ENCODE data around the gene TRAF3IP1. TPM values are rescaled to one million over a fixed set of nuclear protein-coding genes. Genes with fewer than 3 reads are reported as not detected.

The TRAF3IP1 gene
- total and polyA plus RNA-seq, 2 of the 13 experiments (the other 11 are each of a cell fraction or from before 2014, with no cell fraction given), result 4.1 to 12.9 TPM

DNA sequence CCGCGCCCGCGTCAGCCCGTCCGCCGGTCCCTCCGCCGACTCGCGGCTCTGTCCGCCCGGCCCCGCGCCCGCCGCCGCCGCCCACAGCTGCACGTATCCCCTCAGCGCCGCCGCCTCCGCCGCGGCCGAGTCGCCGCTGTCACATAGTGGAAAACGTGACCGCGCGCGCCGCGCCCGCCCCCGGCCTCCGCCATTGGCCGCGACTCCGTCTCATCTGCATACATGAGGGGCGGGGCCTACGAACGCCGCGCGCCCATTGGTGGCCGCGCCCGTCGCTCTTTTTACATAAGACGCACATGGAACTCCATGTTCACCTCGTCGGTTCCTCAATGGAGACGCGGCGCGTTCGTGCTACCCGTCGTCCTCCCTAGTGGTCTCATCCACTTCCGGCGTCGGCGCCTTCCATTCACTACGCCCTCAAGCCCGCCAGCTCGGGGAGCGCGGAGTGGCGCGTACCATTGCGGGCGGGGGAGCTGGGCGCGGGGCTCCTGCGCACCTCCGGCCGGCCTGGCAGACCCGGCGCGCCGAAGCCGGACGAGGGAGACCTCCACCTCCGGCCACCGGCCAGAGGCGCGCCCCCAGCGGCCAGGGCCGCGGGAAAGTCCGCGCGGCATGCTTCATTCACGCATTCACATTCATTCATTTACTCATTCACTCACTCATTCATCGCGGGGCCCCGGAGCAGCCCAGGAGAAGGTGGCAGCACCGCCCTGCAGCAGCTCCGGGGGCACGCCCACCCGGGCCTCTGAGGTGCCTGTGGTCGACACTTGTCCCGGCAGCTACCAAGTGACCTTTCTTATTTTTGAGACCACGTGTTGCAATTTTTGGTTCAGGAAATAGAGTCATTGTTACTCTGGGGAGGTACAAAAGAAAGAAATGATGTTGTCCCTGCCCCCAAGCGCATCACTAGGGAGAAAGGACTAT lies 31.4 kb upstream of the TRAF3IP1 start (continued):
- TF ChIP-seq, protein P1, sequence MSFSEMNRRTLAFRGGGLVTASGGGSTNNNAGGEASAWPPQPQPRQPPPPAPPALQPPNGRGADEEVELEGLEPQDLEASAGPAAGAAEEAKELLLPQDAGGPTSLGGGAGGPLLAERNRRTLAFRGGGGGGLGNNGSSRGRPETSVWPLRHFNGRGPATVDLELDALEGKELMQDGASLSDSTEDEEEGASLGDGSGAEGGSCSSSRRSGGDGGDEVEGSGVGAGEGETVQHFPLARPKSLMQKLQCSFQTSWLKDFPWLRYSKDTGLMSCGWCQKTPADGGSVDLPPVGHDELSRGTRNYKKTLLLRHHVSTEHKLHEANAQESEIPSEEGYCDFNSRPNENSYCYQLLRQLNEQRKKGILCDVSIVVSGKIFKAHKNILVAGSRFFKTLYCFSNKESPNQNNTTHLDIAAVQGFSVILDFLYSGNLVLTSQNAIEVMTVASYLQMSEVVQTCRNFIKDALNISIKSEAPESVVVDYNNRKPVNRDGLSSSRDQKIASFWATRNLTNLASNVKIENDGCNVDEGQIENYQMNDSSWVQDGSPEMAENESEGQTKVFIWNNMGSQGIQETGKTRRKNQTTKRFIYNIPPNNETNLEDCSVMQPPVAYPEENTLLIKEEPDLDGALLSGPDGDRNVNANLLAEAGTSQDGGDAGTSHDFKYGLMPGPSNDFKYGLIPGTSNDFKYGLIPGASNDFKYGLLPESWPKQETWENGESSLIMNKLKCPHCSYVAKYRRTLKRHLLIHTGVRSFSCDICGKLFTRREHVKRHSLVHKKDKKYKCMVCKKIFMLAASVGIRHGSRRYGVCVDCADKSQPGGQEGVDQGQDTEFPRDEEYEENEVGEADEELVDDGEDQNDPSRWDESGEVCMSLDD (CRISPR knock-in tag; IDR thresholded peaks at IDR 0.05; ENCODE audit: borderline replicate concordance), result no peak; the same call in 1 of the 2 replicates
- TF ChIP-seq ZNF160 (CRISPR knock-in tag; IDR thresholded peaks at IDR 0.05), result peak; percentile 54; the same call in 1 of the 2 replicates
- no peak for TF ChIP-seq ZNF326 (CRISPR knock-in tag; IDR thresholded peaks at IDR 0.05; ENCODE audit: borderline replicate concordance)
- 0 out of 2 replicates have a peak, but pooled peaks have one; percentile 55 for TF ChIP-seq ZNF510 (CRISPR knock-in tag; IDR thresholded peaks at IDR 0.05; ENCODE audit: low read depth)
- TF ChIP-seq ETV6 (CRISPR knock-in tag; conservative IDR thresholded peaks at IDR 0.05), result peak; percentile 92
- TF ChIP-seq NR2F1 (CRISPR knock-in tag; IDR thresholded peaks at IDR 0.05), result 0 out of 4 replicates have a peak, but pooled peaks of 1 of the 2 experiments have one; percentile 18
- no peak for TF ChIP-seq SMARCE1 (IDR thresholded peaks at IDR 0.05; ENCODE audit: borderline replicate concordance)
- TF ChIP-seq ZNF616 (CRISPR knock-in tag; IDR thresholded peaks at IDR 0.05; ENCODE audit: low read depth), result peak; percentile 89; the same call in 1 of the 2 replicates
- TF ChIP-seq ZNF101 (CRISPR knock-in tag; IDR thresholded peaks at IDR 0.05; ENCODE audit: borderline replicate concordance, low read depth), result no peak
- peak; percentile 22; the same call in 1 of the 2 replicates for TF ChIP-seq SALL2 (CRISPR knock-in tag; IDR thresholded peaks at IDR 0.05)
- TF ChIP-seq GTF3A (CRISPR knock-in tag; conservative IDR thresholded peaks at IDR 0.05), result no peak
- TF ChIP-seq ZNF253 (CRISPR knock-in tag; IDR thresholded peaks at IDR 0.05; ENCODE audit: borderline replicate concordance), result no peak
- TF ChIP-seq, protein P2, sequence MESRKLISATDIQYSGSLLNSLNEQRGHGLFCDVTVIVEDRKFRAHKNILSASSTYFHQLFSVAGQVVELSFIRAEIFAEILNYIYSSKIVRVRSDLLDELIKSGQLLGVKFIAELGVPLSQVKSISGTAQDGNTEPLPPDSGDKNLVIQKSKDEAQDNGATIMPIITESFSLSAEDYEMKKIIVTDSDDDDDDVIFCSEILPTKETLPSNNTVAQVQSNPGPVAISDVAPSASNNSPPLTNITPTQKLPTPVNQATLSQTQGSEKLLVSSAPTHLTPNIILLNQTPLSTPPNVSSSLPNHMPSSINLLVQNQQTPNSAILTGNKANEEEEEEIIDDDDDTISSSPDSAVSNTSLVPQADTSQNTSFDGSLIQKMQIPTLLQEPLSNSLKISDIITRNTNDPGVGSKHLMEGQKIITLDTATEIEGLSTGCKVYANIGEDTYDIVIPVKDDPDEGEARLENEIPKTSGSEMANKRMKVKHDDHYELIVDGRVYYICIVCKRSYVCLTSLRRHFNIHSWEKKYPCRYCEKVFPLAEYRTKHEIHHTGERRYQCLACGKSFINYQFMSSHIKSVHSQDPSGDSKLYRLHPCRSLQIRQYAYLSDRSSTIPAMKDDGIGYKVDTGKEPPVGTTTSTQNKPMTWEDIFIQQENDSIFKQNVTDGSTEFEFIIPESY (CRISPR knock-in tag; IDR thresholded peaks at IDR 0.05), result peak; percentile 66; the same call in 1 of the 2 replicates
- TF ChIP-seq, protein P3, sequence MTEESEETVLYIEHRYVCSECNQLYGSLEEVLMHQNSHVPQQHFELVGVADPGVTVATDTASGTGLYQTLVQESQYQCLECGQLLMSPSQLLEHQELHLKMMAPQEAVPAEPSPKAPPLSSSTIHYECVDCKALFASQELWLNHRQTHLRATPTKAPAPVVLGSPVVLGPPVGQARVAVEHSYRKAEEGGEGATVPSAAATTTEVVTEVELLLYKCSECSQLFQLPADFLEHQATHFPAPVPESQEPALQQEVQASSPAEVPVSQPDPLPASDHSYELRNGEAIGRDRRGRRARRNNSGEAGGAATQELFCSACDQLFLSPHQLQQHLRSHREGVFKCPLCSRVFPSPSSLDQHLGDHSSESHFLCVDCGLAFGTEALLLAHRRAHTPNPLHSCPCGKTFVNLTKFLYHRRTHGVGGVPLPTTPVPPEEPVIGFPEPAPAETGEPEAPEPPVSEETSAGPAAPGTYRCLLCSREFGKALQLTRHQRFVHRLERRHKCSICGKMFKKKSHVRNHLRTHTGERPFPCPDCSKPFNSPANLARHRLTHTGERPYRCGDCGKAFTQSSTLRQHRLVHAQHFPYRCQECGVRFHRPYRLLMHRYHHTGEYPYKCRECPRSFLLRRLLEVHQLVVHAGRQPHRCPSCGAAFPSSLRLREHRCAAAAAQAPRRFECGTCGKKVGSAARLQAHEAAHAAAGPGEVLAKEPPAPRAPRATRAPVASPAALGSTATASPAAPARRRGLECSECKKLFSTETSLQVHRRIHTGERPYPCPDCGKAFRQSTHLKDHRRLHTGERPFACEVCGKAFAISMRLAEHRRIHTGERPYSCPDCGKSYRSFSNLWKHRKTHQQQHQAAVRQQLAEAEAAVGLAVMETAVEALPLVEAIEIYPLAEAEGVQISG (CRISPR knock-in tag; IDR thresholded peaks at IDR 0.05), result peak; percentile 78
- TF ChIP-seq ATM (IDR thresholded peaks at IDR 0.05; ENCODE audit: borderline replicate concordance), result peak; percentile 97; the same call in 1 of the 2 replicates
- TF ChIP-seq, protein P4, sequence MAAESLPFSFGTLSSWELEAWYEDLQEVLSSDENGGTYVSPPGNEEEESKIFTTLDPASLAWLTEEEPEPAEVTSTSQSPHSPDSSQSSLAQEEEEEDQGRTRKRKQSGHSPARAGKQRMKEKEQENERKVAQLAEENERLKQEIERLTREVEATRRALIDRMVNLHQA (CRISPR knock-in tag; IDR thresholded peaks at IDR 0.05), result no peak
- TF ChIP-seq KLF13 (CRISPR knock-in tag; IDR thresholded peaks at IDR 0.05), result no peak
